NT2/D1 (cell line): ENCODE measurements around the gene CPOX.

ENCODE experiments used
- YY1 ChIP-seq: IDR thresholded peaks from 2 replicates; pipeline ENCODE4 v1.6.1; 2011; ENCODE audit not compliant: insufficient read length, insufficient read depth
- ZNF274 ChIP-seq: IDR thresholded peaks from 2 replicates; pipeline ENCODE4 v1.6.1; 2011; ENCODE audit warnings: mild to moderate bottlenecking, low read depth, low read length

- no peak for TF ChIP-seq YY1
- TF ChIP-seq ZNF274, result no peak
Observed at GRCh38 chr3:98581474-98581873, 11.9 kb downstream of the CPOX start.
